ENCODE results near the gene ZDHHC14. TPM values are rescaled to one million over a fixed set of nuclear protein-coding genes. Genes with fewer than 3 reads are reported as not detected.

The ZDHHC14 gene
- total RNA-seq, 1 donor: 7.9 TPM

DNA sequence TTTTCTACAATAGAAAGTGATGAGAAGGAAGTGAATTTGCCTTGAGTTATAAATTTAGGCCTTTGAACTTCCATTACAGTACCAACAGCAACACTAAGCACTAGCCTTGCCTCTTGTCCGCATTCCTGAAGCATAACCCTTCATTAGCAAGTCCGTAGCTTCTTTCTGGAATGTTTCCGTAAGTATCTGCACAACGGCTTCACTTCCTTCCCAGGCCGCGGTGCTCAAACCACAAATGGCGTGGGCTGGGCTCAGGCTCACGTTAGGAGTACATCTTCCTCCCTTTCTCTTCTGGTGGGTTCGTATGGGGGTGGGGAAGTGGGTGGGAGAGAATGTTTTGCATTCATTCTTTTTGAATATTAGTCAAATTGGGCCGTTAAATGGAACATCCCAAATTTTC is 248.2 kb downstream of the ZDHHC14 start:
- no peak overlapping the region for H3K4me3 ChIP-seq (ENCODE audit: low read depth, low read length)
- no peak for DNase-seq (ENCODE audit: low read depth)
- TF ChIP-seq, protein P1, sequence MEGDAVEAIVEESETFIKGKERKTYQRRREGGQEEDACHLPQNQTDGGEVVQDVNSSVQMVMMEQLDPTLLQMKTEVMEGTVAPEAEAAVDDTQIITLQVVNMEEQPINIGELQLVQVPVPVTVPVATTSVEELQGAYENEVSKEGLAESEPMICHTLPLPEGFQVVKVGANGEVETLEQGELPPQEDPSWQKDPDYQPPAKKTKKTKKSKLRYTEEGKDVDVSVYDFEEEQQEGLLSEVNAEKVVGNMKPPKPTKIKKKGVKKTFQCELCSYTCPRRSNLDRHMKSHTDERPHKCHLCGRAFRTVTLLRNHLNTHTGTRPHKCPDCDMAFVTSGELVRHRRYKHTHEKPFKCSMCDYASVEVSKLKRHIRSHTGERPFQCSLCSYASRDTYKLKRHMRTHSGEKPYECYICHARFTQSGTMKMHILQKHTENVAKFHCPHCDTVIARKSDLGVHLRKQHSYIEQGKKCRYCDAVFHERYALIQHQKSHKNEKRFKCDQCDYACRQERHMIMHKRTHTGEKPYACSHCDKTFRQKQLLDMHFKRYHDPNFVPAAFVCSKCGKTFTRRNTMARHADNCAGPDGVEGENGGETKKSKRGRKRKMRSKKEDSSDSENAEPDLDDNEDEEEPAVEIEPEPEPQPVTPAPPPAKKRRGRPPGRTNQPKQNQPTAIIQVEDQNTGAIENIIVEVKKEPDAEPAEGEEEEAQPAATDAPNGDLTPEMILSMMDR (IDR thresholded peaks at IDR 0.05; ENCODE audit: insufficient read depth, low read length): no peak

DNA sequence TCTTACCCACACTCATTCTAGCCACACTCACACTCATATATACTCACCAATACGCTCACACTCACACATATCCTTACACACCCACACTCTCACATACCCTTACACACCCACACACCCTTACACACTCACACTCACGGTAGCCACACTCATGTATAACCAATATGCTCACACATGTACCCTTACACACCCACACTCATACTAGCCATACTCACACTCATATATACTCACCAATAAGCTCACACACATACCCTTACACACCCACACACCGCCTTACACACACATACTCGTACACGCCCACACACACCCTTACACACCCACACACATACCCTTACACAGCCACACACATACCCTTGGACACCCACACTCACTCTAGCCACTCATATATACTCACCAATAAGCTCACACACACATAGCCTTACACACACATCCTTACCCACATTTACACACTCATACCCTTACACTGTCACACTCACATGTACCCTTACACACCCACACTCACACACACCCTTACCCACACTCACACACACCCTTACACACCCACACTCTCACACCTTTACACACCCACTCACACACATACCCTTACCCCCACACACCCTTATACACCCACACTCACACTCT is 249.6 kb downstream of the ZDHHC14 start:
- H3K4me3 ChIP-seq (ENCODE audit: low read depth, low read length): no peak overlapping the region
- TF ChIP-seq, protein P1 (IDR thresholded peaks at IDR 0.05; ENCODE audit: insufficient read depth, low read length): no peak
- no peak for DNase-seq (ENCODE audit: low read depth)

DNA sequence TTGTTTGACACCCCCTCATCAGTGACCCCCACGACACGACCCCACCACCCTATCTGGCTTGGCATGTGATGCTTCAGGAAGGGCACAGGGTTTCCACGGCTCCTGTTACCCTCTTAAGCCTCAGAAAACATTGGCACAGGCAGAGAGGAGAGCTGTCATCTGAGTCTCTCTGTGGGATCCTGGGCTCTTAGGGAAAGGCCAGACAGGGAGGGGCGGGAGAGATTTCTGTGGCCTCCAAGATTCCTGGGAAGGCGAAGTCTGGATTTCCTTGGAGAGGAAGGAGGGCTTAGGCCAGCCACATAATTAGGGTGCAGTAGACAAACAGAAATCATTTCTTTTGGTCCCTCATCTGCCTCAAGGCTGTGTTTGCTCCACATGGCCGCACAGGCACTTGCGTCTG is 250.4 kb downstream of the ZDHHC14 start:
- TF ChIP-seq, protein P1 (IDR thresholded peaks at IDR 0.05; ENCODE audit: insufficient read depth, low read length): no peak
- no peak for DNase-seq (ENCODE audit: low read depth)
- no peak overlapping the region for H3K4me3 ChIP-seq (ENCODE audit: low read depth, low read length)

DNA sequence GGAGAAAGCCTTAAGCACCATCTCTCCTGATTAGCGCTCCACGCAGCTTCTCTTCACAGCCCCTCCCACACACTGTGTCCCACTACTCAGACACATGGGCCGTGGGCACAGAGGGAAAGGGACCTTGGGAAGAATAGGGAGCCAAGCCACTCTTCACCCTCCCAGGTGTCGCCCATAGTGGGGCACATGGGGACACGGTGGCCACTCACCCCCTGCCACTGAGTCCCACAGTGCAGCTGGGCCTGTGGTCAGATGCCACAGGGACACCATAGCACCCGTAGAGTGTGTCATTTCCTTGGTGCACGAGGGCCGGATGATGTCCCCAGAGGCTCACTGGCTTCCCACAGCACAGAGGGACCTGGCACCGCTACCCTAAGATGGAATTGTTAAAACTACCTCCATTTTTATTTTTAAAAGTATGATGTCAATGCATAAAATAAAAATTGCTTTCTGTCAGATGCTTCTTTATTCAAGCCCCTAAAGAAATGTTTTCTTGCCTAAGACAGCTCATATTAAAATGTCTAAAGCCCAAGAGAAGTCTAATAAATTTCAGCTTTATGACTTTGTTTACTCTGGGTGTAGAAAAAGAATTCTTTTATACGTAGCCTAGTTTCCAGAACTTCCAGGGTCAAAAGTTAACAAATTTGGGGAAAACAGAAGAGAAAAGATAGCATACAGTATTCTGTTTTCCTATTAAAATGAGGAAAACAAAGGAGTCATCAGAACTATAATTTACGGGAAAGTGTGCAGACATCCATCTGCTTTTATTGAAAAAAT is 251.0 kb downstream of the ZDHHC14 start:
- H3K4me3 ChIP-seq (ENCODE audit: low read depth, low read length): no peak overlapping the region
- TF ChIP-seq, protein P1 (IDR thresholded peaks at IDR 0.05; ENCODE audit: insufficient read depth, low read length): no peak
- DNase-seq (ENCODE audit: low read depth): no peak

DNA sequence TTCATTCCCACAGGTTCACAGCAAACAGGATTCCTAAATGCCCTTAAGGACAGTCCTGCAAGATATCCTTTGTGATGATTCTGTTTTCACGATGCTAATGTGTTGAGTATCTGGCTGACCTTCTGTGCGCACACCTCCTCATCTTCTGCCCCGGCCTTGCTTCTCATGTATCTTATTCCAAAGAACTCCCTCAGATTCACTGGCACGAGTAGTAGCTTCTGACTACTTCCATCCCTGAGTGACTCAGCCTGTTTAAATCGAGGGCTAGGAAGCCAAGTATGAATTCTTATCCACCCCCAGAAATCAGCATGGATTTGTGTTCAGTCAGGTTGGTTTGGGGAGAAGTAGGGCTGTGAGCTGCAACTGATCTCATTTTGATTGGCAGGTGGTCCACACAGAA is 251.8 kb downstream of the ZDHHC14 start:
- TF ChIP-seq, protein P1 (IDR thresholded peaks at IDR 0.05; ENCODE audit: insufficient read depth, low read length): no peak
- no peak overlapping the region for H3K4me3 ChIP-seq (ENCODE audit: low read depth, low read length)
- DNase-seq (ENCODE audit: low read depth): peak; percentile 75

DNA sequence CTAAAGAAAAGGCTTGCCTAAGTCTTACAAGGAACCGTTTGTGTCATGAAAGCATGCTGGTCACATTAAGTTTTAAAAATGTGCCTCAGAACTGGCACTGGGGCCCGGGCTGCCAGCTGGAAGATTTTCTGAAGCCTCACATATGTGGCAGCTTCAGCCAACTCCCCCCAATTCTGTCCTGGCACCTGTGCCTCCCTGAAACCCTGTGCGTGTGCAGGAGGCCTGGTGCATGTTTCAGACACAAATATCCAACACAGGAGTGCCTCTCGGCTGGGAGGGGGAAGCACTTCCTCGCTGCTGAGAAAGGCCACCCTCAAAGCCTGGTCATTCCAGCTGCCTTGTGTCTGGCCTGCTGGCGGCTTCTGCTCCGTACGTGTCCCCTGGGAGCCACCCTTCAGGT is 253.6 kb downstream of the ZDHHC14 start:
- TF ChIP-seq, protein P1 (IDR thresholded peaks at IDR 0.05; ENCODE audit: insufficient read depth, low read length): no peak
- no peak overlapping the region for H3K4me3 ChIP-seq (ENCODE audit: low read depth, low read length)
- DNase-seq (ENCODE audit: low read depth): no peak
